GM12874 (cell line): ENCODE data around the gene COA3.

Source experiments
- TF ChIP-seq, protein P1 (sequence below): IDR thresholded peaks from 2 replicates; pipeline ENCODE4 v1.5.1; 2011; ENCODE audit warnings: low read depth, mild to moderate bottlenecking, control low read depth, low read length, moderate library complexity; ENCODE audit not compliant: insufficient read depth

Gene COA3

DNA sequence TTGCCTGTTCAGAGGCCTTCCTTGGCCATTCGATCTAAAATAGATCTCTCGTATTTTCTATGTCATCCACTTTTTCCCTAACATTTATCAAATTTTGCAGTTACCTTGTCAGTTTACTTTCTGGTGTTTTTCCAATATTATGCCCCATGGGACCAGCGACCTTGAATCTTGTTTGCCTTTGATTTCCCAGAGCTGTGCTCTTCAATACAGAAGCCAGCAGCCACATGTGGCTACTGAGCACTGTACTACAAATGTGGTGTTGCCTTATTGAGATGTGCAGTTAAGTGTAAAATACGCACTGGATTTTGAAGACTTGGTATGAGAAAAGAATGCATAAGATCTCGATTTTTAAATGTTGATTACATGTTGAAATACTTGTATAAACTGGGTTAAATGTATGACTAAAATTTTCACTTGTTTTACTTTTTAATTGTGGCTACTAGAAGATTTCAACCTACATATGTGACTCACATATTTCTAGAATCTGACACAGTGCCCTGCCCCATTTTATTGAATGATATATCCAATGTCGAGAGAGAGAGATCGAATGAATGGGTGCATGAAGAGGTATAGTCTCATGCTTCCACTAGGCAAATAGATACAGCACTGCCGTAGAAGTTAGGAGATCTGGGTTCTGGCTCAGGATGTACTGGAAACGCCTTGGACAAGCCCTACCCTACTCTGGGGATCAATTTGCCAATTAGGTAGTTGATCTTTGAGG is 33.9 kb upstream of the COA3 start:
- TF ChIP-seq, protein P1, sequence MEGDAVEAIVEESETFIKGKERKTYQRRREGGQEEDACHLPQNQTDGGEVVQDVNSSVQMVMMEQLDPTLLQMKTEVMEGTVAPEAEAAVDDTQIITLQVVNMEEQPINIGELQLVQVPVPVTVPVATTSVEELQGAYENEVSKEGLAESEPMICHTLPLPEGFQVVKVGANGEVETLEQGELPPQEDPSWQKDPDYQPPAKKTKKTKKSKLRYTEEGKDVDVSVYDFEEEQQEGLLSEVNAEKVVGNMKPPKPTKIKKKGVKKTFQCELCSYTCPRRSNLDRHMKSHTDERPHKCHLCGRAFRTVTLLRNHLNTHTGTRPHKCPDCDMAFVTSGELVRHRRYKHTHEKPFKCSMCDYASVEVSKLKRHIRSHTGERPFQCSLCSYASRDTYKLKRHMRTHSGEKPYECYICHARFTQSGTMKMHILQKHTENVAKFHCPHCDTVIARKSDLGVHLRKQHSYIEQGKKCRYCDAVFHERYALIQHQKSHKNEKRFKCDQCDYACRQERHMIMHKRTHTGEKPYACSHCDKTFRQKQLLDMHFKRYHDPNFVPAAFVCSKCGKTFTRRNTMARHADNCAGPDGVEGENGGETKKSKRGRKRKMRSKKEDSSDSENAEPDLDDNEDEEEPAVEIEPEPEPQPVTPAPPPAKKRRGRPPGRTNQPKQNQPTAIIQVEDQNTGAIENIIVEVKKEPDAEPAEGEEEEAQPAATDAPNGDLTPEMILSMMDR: no peak

DNA sequence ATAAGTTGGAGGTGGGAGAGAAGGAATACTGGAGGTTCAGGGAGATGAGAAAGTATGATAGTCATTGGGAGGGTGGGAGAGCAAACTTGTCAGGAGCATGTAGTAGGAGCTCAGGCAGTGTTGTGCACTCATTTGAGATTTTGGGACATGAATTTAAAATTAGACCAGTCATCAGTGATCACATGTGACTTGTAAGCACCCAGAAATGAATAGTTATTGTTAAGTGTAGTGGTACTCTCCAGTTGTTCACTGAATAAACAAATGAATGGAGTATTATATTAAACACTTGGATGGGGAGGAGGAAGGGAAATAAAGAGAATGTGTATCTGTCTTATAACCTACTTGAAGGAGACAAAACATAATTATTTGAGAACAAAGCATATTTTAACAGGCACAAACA is 32.5 kb upstream of the COA3 start:
- TF ChIP-seq, protein P1: no peak

DNA sequence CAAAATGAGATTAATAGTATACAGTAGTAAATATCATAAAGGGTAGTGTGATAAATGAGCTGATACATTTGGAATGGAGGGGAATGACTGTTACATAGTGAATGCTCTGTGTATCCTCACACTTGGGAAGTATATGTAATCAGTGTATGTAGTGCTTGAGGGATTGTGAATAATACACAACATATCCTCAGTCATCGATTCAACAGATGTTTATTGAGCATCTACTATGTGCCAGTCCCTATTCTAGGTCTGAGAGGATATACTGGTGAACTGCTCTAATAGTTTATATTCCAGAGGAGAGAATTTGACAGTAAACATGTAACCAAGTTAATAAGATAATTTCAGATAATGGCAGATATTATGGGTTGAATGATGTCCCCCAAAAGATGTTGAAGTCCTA is 29.0 kb upstream of the COA3 start:
- TF ChIP-seq, protein P1: no peak

DNA sequence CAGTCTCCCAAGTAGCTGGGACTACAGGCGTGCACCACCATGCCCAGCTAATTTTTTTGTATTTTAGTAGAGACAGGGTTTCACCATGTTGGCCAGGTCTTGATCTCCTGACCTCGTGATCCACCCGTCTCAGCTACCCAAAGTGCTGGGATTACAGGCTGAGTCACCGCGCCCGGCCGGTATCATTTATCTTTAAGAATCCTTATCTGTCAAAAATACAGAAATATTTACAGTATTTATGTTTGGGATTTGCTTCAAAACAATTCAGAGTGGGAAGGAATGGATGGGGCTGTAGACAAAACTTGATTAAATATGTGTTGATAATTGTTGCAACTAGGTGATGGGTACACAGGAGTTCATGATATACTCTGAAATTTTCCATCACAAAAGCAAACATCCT is 22.7 kb upstream of the COA3 start:
- TF ChIP-seq, protein P1: no peak

DNA sequence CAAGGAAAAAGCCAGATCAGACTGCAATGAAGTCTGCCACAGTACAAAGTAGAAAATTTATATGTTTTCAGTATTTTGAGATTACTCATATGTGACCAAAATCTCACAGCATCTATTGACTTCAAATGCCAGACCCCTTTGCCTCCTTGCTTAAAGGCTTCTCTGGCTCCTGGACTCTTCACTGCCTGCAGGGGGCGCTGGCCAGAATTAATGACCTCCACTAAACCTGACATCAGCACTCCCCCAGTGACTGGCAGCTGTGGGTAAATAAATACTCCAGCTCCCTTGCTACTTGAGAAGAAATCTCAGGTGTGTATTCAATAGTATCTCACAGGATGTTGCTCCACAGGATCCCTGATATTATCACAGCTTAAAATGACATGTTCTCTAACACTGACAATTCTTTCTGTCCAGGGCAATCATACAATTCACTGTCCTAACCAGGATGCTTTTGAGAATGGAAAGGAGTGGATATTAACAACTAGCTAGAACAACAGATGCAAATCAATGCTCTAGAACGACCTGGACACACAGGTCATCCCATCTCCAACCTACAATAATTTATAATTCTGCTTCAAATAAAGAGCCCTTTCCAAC is 21.5 kb upstream of the COA3 start:
- TF ChIP-seq, protein P1: peak; percentile 78

DNA sequence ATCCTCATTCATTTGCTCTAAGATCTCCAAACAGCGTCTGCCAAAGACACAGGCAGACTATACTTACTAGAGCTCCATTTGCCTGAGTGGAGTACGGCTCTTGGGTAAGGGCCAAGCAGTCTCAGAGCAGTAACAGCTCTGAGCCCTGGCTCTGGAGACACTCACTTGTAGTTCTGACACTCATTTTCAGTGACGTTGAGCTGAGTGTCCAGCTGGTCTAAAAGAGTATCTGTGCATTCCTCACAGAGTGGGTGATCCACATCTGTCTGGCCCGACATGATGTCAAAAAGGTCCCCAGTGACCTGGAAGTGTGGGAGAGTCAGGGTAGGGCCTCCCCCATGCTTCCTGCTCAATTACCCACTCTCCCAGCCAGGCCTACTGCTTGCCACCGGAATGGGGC is 19.9 kb upstream of the COA3 start:
- TF ChIP-seq, protein P1: no peak

DNA sequence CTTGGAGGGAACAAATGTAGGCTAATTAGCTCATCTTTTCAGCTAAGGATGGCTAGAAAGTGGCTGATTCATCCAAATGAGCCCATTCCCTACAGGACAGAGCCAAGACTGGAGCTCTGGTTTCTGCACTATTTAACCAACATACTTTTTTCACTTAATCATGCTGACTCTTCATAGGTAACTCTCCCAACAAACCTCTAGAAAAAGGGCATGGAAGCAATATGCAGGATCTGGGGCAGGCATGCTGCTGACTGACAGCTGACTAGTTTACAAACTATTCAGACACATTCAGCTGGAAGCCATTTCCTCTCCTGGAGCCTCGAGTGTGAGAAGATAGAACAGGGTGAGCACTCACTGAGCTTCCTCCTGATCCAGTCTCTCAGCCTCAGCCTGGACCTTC is 19.4 kb upstream of the COA3 start:
- TF ChIP-seq, protein P1: no peak
